HG03558 (cell line): ENCODE data around the gene CCDC85C.

ENCODE experiments used
- ATAC-seq: cut with Tn5 transposase; IDR thresholded peaks from one replicate; pipeline ENCODE4 v1.9.1; 2021; ENCODE audit warnings: moderate number of reproducible peaks; ENCODE audit not compliant: unreplicated experiment; ENCODE audit errors: extremely low read depth

Gene CCDC85C

DNA sequence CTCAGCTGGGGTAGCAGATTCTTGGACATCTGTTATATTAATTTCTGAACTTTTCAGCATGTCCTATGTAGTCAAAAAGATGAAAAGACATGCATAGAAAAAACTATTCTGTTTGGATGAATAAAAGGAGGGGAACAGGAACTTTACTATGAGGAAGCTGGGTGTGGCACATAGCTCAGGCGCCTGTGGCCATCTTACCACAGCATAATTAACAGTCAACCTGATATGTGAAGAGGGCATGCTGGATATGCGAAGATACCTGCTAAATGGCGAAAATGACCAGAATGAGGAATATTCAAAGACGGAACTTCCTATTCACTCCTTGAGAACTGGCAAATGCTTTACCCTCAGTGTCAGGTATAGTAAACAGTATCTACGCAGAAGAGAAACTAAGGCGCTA lies 141.8 kb downstream of the CCDC85C start:
- ATAC-seq, result no peak

GRCh38 chr14:99461411-99462085 lies 142.5 kb downstream of the CCDC85C start:
- no peak for ATAC-seq

DNA sequence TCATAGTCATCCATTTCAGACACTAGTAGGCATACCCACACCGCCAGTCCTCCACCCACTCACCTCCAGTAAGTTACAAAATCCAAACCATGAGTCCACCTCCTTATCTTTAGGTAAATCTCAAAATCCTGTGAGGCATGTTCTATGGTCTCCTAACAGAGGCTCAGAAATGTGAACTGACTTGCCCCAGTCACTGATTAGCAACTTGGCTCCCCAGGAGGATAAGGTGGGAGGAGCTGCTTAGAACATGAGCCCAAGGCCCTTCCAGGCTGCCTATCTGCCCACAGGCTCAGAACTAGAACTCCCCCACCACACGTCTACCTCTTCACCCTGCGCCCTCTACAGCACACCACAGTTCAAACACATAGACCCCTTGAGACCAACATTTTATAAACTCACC lies 143.2 kb downstream of the CCDC85C start:
- ATAC-seq, result no peak

DNA sequence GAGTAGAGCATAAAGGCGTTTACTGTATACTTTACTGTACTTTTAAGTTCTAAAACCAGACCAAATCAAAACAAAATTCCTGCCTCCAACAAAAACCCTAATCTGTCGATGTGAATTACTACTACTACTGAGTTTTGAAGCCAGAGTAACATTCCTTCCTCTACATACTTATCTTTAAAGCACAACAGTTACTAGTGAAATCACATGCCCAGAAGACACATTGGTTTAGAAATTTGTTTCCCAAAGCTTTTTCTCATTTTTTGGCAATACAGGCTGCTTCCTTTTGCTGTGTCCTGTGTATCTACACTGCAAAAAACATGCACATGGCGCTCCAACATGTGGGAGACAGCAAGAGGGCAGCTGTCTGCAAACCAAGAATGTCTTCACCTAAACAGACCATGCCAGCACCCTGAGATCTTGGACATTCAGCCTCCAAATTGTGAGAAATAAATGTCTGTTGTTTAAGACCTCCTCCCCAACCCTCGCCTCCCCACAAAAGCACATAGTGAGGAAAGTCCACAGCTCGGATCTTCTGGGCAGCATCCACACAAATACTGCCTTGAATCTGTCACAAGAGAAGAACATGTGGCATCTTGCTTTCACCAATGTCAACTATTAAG lies 144.4 kb downstream of the CCDC85C start:
- no peak for ATAC-seq

GRCh38 chr14:99454246-99454645 lies 149.8 kb downstream of the CCDC85C start:
- ATAC-seq, result no peak

DNA sequence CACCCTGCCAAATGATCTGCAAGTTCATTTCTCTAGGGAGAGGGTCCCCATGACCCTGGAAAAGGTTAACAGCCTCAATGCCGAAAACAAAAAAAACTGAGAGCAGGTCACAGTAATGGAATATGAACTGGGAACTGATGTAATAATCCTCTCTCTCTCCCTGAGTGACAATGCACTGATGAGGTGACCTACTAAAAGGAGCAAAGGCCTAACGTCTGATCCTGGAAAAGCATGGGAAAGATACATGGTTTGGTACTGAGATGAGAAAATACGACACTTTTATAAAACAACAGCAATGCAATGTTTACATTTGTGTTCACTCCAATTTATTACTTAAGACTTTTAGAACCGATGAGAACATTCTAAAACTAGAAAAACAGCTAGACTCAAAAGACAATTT lies 151.0 kb downstream of the CCDC85C start:
- no peak for ATAC-seq

- no peak for ATAC-seq
Observed at GRCh38 chr14:99451234-99451633, 152.8 kb downstream of the CCDC85C start.

- no peak for ATAC-seq
Observed at GRCh38 chr14:99450266-99450665, 153.7 kb downstream of the CCDC85C start.
